HG02943 (cell line): ENCODE data around the gene TBCD.
"Not testable (repeated sequence)": the region's sequence is repeated elsewhere in the genome, so short reads cannot be mapped to it uniquely, and the experiment has no call there.

Experiments used
- ATAC-seq: cut with Tn5 transposase; IDR thresholded peaks from one replicate; pipeline ENCODE4 v1.9.1; 2021; ENCODE audit warnings: mild to moderate bottlenecking, low read depth, moderate library complexity; ENCODE audit not compliant: unreplicated experiment

TBCD gene

DNA sequence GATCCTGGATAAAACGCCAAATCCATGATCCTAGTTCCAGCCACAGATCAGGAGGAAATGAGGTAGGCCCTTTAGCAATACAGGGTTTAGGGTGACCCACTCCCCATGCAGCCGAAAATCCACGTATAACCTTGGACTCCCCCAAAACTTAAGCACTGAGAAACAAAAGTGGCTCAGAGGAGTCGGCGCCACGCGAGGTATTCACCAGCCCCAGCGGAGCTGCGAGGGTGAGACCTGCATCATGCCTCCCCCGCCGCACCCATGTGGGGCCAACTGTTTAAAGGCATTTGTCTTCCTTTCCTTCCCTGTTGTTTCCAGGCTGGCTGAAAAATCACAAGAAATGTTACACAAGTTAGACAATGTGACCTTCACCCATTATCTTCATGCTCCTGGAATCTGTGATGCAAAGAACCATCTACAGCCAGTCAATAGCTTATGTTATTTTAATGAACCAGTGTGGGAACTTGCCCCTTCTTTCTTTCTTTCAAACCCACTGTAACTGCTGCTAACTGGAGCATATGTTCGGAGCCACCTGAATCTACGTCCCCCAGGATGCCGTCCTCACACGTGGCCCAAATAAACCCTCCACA is 229.4 kb downstream of the TBCD start:
- ATAC-seq = no peak

DNA sequence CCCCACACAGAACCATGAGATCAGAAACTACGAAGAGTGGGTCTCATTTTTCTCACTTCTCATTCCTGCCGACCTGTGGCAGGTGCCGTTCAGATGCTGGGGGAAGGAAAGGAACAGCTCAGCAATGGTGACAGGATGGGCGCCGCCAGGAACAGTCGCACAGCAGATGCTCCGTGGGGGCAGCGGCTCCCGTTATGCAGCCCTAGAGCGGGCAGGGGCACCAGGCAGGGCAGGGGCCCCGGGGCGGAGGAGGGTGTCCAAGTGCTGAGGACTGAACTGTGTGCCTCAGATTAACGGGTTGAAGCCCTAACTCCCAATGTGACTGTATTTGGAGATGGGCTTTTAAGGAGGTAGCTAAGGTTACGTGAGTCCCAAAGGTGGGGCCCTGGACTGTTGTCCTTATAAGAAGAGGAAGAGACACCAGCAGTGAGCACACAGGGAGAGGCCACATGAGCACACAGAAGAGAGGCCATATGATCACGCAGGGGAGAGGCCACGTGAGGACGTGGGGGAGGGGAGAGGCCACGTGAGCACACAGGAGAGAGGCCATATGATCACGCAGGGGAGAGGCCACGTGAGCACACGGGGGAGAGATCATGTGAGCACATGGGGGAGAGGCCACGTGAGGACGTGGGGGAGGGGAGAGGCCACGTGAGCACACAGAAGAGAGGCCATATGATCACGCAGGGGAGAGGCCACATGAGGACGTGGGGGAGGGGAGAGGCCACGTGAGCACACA is 231.8 kb downstream of the TBCD start:
- ATAC-seq = no peak

DNA sequence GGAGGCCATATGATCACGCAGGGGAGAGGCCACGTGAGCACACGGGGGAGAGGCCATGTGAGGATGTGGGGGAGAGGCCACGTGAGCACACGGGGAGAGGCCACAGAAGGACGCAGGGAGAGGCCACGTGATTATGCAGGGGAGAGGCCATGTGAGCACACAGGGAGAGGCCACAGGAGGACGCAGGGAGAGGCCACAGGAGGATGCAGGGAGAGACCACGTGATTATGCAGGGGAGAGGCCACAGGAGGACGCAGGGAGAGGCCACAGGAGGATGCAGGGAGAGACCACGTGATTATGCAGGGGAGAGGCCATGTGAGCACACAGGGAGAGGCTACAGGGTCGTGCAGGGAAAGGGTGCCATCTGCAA is 232.4 kb downstream of the TBCD start:
- not testable (repeated sequence) for ATAC-seq

DNA sequence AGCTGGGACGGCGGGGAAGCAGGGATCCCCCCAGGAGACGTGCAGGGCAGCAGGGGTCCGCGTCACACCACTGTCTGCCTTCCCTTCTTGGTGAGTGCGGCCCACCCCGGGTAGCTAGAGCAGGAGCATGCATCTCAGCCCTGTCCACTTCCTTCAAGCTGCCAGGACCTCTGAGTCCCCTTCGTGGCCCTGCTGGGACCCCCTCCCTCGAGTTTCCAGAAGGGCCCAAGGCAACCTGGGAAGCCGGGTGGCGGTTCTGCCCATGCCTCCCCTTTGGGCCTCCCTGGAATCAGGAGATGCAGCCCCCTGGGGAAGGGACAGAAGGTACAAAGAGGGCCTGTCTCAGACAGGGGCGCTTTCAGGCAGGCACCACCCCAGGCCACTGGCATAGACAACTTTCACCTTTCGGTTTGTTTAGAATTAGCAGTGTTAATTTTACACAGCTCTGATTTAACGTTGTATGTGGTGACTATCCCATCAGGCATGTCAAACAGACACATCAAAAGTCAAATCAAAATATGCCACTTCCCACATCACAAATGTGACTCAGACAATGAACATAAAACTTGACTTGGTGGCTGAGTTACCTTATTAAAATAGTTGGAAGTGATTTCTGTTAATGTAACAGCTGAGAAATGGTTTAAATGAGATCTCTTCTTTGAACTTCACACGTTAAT is 233.0 kb downstream of the TBCD start:
- no peak for ATAC-seq

DNA sequence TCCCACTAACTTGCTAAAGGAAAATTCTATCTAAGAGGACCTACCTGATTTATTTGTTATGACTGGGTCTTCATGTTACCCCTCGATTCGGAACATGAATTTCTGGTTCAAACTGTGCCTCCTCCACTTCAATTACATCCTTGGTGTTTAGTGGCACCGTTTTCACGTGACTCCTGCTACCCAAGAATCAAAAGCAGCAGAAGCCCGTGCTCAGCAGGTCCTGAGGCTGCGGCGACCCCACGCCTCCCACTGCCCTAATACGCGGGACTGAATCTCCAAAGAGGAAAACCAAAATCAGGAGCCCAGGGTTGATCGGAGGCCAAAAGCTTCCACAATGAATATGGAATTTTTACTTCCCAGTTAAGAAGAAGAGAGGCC is 233.6 kb downstream of the TBCD start:
- ATAC-seq = no peak

DNA sequence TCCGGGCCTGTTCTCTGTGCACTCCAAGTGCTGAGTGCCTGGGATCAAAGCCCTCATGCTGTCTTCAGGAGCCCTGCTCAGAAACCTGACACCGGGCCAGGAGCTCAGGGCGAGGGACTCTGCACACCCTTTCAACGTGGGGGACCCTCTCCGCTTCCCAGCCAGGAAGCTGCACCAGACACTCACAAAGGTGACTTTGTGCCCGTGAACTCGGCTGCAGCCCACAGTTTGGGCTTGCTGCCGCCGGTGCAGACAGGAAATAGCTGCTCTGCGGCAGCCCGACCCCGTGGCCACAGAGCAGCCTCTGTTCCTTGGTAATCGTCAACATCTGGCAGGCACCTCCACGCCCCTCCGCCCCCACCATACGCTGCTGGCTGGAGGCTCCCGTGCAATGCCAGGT is 234.1 kb downstream of the TBCD start:
- no peak for ATAC-seq

DNA sequence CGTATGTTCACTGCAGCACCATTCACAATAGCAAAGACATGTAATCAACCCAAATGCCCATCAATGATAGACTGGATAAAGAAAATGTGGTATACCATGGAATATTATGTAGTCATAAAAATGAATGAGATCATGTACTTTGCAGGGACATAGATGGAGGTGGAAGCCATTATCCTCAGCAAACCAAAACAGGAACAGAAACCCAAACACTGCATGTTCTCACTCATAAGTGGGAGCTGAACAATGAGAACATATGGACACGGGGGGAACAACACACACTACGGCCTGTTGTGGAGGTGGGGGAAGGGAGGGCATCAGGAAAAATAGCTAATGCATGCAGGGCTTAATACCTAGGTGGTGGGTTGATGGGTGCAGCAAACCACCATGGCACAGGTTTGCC is 237.2 kb downstream of the TBCD start:
- not testable (repeated sequence) for ATAC-seq

DNA sequence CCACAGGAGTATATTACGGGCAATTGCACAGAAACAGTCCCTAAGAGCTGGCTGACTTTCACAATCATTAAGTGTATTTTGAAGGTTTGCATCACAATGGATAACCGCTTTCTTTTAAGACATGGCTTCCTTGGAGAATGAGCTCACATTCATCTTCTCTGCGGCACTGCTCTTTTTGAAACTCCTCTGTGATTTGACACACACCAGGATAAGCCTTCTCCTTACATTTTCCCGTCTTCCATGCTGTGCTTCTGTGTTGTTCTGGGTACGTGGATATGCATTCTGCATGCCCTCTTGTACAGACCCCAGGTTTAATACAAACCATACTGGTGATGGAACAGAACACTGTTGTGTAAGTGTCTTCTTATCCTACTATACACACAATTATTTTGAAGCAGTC is 238.0 kb downstream of the TBCD start:
- ATAC-seq = no peak

DNA sequence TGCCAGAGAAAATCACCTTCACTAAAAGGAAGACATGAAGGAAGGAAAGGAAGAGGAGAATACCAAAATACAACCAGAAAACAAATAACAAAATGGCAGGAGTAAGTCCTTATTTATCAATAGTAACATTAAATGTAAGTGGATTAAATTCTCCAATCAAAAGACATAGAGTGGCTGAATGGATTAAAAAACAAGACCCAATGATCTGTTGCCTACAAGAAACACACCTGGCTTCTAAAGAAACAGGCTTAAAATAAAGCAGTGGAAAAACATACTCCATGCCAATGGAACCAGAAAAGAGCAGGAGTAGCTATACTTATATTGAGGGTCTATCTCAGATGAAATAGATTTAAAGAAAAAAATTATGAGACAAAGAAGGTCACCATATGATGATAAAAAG is 241.1 kb downstream of the TBCD start:
- ATAC-seq = no peak
